TTC549 (cell line): ENCODE results near the gene TTC39B.

Experiments
- FAIRE-seq: peaks from 2 replicates; lab custom pipeline; 2012; peaks lifted over from hg19 to GRCh38; lab: Jason Lieb, UNC

The TTC39B gene

GRCh38 chr9:15222313-15222712, 84.7 kb downstream of the TTC39B start:
- no peak for FAIRE-seq

DNA sequence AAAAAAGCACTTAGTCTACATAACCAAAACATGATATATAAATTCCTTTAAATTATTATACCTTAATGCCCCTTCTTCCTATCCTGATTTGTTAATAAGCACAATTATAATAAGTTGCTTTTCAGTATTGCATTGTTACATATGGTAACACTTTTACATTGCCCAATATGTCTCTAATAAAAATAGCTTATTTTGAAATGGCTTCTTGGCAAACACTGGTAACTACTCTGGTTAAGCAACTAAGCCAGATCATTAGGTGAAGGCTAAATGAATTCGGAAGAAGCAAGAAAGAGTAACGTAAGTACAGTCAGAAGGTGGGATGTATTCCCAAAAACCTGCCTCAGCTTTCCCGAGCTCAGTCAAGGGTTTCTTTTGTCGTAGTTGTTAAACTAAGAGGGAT, 85.3 kb downstream of the TTC39B start:
- no peak for FAIRE-seq

DNA sequence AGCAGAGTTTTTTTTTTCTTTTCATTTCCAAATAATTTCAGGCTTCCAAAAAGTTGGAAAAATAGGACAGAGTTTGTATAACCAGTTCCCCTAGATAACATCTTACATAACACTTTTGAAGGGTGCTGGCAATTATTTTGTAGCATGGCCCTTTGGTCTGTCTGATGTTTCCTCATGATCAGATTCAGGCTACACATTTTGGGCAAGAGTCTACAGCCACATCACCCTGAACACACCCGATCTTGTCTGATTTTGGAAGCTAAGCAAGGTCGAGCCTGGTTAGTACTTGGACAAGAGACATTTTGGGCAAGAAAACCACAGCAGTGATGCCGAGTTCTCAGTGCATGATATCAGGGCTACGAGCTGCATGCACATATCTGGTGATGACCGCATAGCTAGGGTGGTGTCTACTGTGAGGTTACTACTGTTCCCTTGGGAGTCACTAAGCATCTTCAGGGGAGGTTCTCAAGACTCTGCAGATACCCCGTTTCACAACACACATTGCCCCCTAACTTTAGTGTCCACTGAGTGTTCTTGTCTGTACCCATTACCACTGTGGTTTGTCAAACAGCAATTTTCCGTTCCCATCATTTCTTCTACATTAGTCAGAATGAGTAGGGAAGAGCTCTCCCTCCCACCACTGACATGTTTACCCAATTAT, 86.2 kb downstream of the TTC39B start:
- no peak for FAIRE-seq

GRCh38 chr9:15219546-15219945, 87.5 kb downstream of the TTC39B start:
- no peak for FAIRE-seq

DNA sequence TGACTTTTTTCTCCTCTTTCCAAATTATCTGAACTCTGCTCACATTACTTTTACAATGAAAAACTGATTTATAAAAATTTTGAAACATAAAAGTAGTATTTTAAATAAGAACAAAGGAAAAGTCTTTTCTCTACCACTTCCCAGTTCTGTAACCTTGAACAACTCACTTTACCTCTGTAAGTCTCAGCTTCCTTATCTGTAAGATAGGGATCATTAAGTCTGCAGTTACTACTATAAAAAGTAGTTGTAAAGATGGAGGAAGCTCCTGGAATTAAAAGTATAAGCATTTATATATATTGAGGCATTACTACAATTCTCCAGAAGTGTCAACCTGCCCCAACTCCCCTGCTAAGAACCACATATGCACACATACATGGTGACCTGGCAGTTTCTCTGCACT, 88.0 kb downstream of the TTC39B start:
- no peak for FAIRE-seq

- FAIRE-seq: no peak
Measured at GRCh38 chr9:15213249-15213648, 93.8 kb downstream of the TTC39B start.

- no peak for FAIRE-seq
Measured at GRCh38 chr9:15211815-15212495, 95.1 kb downstream of the TTC39B start.

DNA sequence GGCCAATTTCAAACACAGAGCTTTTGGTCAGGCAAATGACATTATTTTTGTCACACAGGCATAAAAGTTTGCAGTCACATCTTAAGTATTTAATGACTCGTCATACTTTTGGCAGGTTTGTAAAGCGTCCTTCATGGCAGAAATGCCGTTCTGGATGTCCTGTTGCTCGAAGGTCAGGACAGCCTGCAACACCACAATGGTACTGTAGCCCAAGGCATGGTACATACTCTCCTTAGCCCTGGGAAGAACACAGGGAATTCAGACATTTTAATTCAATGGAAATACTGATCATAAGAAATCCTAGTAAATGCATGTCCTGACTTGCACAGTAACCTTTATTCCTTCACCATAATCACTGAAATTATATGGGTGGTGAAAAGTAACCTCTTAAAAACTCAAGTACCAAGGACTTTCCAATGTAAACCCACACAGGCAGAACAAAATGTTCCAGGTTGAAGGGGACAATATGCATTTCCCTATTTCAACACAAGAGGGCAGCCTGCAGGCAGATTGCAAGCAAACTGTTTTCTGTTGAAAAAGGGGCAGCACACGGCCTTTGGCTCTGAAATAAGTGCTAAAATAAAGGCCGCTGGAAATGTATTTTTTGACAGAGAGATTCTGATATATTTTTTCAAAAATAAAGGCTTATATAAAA, 95.7 kb downstream of the TTC39B start:
- peak; percentile 85 for FAIRE-seq

DNA sequence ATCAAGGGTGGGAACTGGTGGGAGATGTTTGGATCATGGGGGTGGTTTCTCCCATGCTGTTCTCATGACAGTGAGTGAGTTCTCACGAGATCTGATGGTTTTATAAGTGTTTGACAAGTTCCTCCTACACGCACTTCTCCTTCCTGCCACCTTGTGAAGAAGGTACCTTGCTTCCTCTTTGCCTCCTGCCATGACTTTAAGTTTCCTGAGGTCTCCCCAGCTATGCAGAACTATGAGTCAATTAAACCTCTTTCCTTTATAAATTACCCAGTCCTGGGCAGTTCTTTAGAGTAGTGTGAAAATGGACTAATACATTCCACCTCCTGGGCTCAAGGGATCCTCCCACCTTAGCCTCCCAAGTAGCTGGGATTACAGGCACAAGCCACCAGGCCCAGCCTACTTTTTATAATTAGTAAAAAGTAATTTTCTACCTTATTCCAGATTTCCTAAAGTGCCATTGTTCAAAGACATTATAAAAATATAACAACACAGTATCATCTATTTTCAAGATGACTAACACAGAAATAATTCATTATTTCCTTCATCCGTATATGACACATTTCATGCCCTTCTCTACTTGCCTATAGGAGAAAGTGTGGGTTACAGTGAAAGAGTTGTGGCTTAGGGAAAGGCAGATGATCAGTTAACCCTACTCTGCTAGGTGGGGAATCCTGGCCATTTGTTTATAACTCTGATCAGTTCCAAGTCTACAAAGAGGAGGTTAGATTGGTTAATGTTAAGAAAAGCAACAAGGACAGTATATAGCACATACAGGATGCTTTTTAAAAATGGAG, 99.9 kb downstream of the TTC39B start:
- no peak for FAIRE-seq

GRCh38 chr9:15205632-15206420, 101.2 kb downstream of the TTC39B start:
- no peak for FAIRE-seq

- FAIRE-seq: no peak
Measured at GRCh38 chr9:15203581-15203980, 103.4 kb downstream of the TTC39B start.

GRCh38 chr9:15200111-15200510, 106.9 kb downstream of the TTC39B start:
- FAIRE-seq: no peak

GRCh38 chr9:15192856-15193255, 114.2 kb downstream of the TTC39B start:
- FAIRE-seq: no peak

DNA sequence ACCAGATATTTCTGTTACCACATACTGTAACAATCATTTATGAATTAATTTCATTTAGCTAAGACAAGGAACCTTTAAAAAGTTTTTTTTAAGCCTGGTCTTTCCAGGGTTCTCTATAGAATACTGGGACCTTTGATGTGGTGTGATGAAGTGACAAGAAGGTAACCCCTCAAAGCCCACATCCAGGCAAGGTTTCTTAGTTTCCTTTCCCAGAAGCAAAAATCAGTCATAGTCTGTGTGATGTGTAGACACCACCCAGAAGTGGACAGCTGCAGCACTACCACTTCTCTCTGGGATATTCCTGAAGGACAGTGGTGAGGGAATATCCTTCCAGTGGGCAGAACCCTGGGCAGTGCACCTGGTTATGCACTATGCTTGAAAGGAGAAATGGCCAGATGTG, 115.6 kb downstream of the TTC39B start:
- no peak for FAIRE-seq

DNA sequence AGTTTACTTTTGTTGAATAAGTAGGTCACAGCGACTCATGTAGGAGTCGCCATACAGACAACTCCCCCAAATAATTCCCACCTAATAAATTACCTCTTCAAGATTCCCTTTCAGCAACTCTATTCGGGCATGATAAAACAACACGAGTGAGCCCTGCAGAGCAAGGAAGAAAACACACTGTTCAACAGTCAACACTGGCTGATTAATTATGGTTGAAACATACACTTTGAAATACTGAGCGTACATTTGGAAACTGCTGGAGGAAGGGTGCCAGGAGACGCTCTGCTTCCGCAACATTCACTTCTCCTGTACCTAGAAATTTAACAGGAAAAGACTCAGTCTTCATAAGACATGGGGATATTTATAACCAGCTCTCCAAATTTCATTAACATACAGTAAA, 117.5 kb downstream of the TTC39B start:
- FAIRE-seq: no peak

DNA sequence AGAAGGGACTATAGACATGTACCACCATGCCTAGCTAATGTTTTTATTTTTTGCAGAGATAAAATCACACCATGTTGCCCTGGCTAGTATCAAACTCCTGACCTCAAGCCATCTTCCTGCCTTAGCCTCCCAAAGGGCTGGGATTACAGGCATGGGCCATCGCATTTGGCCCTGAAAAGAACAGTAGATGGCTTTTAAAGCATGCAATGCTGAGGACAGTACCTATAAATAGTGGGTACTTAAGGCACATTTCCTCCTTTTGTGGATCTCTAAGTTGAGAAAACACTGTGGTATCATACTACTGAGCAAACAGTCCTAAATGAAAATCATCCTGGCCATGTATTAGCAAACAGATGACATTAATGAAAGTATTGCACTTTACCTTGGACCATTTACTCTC, 119.4 kb downstream of the TTC39B start:
- no peak for FAIRE-seq

GRCh38 chr9:15182730-15183129, 124.3 kb downstream of the TTC39B start:
- no peak for FAIRE-seq

- no peak for FAIRE-seq
Measured at GRCh38 chr9:15182101-15182551, 124.9 kb downstream of the TTC39B start.

DNA sequence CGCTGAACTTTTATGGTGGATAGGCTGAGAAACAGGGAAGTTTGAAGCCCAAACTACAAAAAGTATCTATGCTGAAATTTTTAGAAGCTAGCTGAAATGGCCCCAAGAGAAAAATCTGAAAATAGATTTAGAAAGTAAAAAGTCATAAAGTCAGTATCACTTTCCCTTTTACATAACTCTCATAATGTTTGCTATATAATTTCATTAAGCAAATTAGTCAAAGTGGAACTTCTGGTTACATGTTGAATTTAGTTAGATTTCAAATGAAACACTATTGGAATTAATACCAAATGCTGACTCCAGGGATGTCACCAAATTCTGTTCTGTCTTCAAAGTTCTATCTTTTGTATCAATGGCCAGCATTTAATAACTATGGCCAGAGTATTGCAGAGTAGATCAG, 126.9 kb downstream of the TTC39B start:
- no peak for FAIRE-seq

GRCh38 chr9:15178631-15179030, 128.4 kb downstream of the TTC39B start:
- FAIRE-seq: no peak

DNA sequence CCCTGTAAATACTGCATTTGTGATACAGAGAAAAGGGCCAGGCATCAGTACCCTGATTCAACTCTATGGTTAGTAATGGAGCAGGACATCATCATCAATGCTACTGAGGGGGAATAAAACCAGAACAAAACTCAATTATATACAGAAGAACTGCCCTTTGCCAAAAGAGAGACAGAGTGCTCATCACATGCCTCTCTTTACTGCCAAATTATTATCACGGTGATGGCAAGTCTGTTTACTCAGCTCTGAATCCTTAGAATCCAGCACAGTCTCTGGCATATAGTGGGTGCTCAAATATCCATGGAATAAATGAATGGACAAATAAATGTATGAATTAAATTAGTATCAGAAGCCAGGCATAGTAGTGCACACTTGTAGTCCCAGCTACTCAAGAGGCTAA, 130.2 kb downstream of the TTC39B start:
- no peak for FAIRE-seq

DNA sequence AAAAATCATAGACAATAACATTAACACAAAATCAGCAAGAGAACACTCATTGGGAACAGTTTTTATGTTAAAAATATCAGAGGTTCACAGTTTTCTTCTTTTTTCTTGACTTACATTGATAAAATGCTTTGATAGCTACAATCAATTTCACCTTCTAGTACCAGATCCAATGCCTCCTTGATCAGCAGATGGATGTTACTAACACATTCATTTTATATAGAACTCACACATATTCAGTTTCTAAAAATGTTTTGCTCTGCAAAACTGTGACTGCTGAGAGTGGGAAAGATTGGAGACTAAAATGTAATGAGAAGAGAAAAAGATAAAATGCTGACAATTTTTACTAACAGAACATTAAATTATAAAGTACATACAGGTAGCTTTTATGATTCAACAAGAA, 143.1 kb downstream of the TTC39B start:
- FAIRE-seq: no peak
